ENCODE data around the gene GLT1D1.

GRCh38 chr12:128852026-128852698, 1.1 kb upstream of the GLT1D1 start:
- TF ChIP-seq CTCF (IDR thresholded peaks at IDR 0.05) (no peak), POLR2AphosphoS5 (IDR thresholded peaks at IDR 0.05) (no peak), EP300 (IDR thresholded peaks at IDR 0.05) (no peak)
